SU-DHL-6 (cell line): ENCODE results near the gene HES7.
A peak's percentile ranks its signal among the peaks of the same experiment; 100 is the strongest.

Source experiments
- H2AFZ ChIP-seq: fragments of 200-600 bp; sonication (generic); 2 replicates; pipeline ENCODE4 v1.6.1; 2014; ENCODE audit warnings: low read depth, mild to moderate bottlenecking, moderate library complexity, mixed read lengths, antibody characterized with exemption, low read length; ENCODE audit not compliant: severe bottlenecking
- H3F3A ChIP-seq: fragments of 200-600 bp; shearing (Covaris generic); 2 replicates; pipeline ENCODE4 v1.6.0; 2016; ENCODE audit warnings: antibody characterized with exemption, mild to moderate bottlenecking; ENCODE audit not compliant: insufficient read depth
- H3K27ac ChIP-seq: fragments of 200-600 bp; sonication (generic); 2 replicates; pipeline ENCODE4 v1.5.1; 2016; ENCODE audit warnings: low read depth, mild to moderate bottlenecking, low read length, moderate library complexity, mixed read lengths
- H3K27me3 ChIP-seq: fragments of 200-600 bp; sonication (generic), shearing (Covaris generic); 2 replicates; pipeline ENCODE4 v1.6.0; 2014; ENCODE audit warnings: mild to moderate bottlenecking, low read length
- H3K36me3 ChIP-seq: fragments of 200-600 bp; sonication (generic); 2 replicates; pipeline ENCODE4 v1.6.1; 2014; ENCODE audit warnings: mild to moderate bottlenecking, low read length, mixed read lengths
- H3K4me2 ChIP-seq: fragments of 300-600, 200-600 bp; shearing (Covaris generic), sonication (generic); 2 replicates; pipeline ENCODE4 v1.6.0; 2014; ENCODE audit warnings: low read length, low read depth, mild to moderate bottlenecking; ENCODE audit not compliant: poor library complexity, severe bottlenecking
- H3K4me3 ChIP-seq: fragments of 200-600 bp; sonication (generic); 2 replicates; pipeline ENCODE4 v1.5.1; 2014; ENCODE audit warnings: antibody characterized with exemption, low read length, mild to moderate bottlenecking, mixed read lengths; ENCODE audit not compliant: insufficient read depth, poor library complexity, severe bottlenecking
- H3K79me2 ChIP-seq: fragments of 200-600 bp; sonication (generic); 2 replicates; pipeline ENCODE4 v1.6.1; 2014; ENCODE audit warnings: mild to moderate bottlenecking, low read length, moderate library complexity; ENCODE audit not compliant: insufficient read depth
- H3K9ac ChIP-seq: fragments of 200-600 bp; sonication (generic); 2 replicates; pipeline ENCODE4 v1.7.0; 2014; ENCODE audit warnings: mild to moderate bottlenecking, low read length
- H3K9me2 ChIP-seq: fragments of 200-600 bp; sonication (generic); replicated peaks from 2 replicates; pipeline ENCODE4 v1.6.1; 2014; ENCODE audit warnings: low read length; ENCODE audit not compliant: insufficient read depth
- H3K9me3 ChIP-seq: fragments of 200-600 bp; sonication (generic); 2 replicates; pipeline ENCODE4 v1.6.1; 2014; ENCODE audit warnings: low read length, mixed read lengths; ENCODE audit not compliant: insufficient read depth
- H4K20me1 ChIP-seq: fragments of 200-600 bp; sonication (generic); 2 replicates; pipeline ENCODE4 v1.6.1; 2014; ENCODE audit warnings: low read depth, mild to moderate bottlenecking, antibody characterized with exemption, low read length, moderate library complexity, mixed read lengths
- CTCF ChIP-seq: fragments of 200-600 bp; sonication (generic); IDR thresholded peaks from one replicate; pipeline ENCODE4 v1.5.1; 2017; ENCODE audit warnings: antibody characterized with exemption, mild to moderate bottlenecking, low read length, moderate library complexity; ENCODE audit not compliant: insufficient read depth, poor library complexity, severe bottlenecking
- EZH2phosphoT487 ChIP-seq: fragments of 200-600 bp; sonication (generic), shearing (Covaris generic); conservative IDR thresholded peaks from 2 replicates; pipeline ENCODE4 v1.6.1; 2018; ENCODE audit warnings: mild to moderate bottlenecking, antibody characterized with exemption, low read length, moderate library complexity, mixed read lengths

HES7 gene

GRCh38 chr17:8138374-8138671, 14.4 kb upstream of the HES7 start:
- H3K36me3 ChIP-seq, result no peaks in the 10 kb centered on the region
- no peaks in the 10 kb centered on the region for H4K20me1 ChIP-seq
- no peak overlapping the region for H3K4me3 ChIP-seq
- peaks cover 4% of the 10 kb centered on the region; the same call in 1 of the 2 replicates for H3F3A ChIP-seq
- H3K79me2 ChIP-seq, result no peaks in the 10 kb centered on the region
- H3K4me2 ChIP-seq, result peak overlapping the region; percentile 83
- TF ChIP-seq EZH2phosphoT487, result no peak
- TF ChIP-seq CTCF, result no peak
- H3K9me3 ChIP-seq, result no peaks in the 10 kb centered on the region
- H3K9me2 ChIP-seq, result no peaks in the 10 kb centered on the region
- no peaks in the 10 kb centered on the region for H3K27me3 ChIP-seq
- H2AFZ ChIP-seq, result peak overlapping the region; percentile 95
- peak overlapping the region; percentile 68; the same call in 1 of the 2 replicates for H3K9ac ChIP-seq
- no peak overlapping the region for H3K27ac ChIP-seq

- H3K9ac ChIP-seq, result peak overlapping the region; percentile 68; the same call in 1 of the 2 replicates
- no peaks in the 10 kb centered on the region for H3K27me3 ChIP-seq
- H3K27ac ChIP-seq, result no peak overlapping the region
- TF ChIP-seq CTCF (no peak), EZH2phosphoT487 (no peak)
- no peaks in the 10 kb centered on the region for H4K20me1 ChIP-seq
- H3K36me3 ChIP-seq, result no peaks in the 10 kb centered on the region
- H3K4me2 ChIP-seq, result peak overlapping the region; percentile 83
- H3K4me3 ChIP-seq, result no peak overlapping the region
- H3K9me2 ChIP-seq, result no peaks in the 10 kb centered on the region
- H3K9me3 ChIP-seq, result no peaks in the 10 kb centered on the region
- peaks cover 4% of the 10 kb centered on the region; the same call in 1 of the 2 replicates for H3F3A ChIP-seq
- H2AFZ ChIP-seq, result no peak overlapping the region
- no peaks in the 10 kb centered on the region for H3K79me2 ChIP-seq
Observed at GRCh38 chr17:8137645-8138373, 13.9 kb upstream of the HES7 start.

- no peak overlapping the region for H3K27ac ChIP-seq
- no peaks in the 10 kb centered on the region for H3K9me3 ChIP-seq
- H3K79me2 ChIP-seq, result no peaks in the 10 kb centered on the region
- no peak overlapping the region for H3K9ac ChIP-seq
- TF ChIP-seq EZH2phosphoT487 (no peak), CTCF (no peak)
- no peak overlapping the region for H3K4me3 ChIP-seq
- H3K4me2 ChIP-seq, result no peak overlapping the region
- H3K27me3 ChIP-seq, result no peaks in the 10 kb centered on the region
- H3F3A ChIP-seq, result no peaks in the 10 kb centered on the region
- no peak overlapping the region for H2AFZ ChIP-seq
- H3K9me2 ChIP-seq, result no peaks in the 10 kb centered on the region
- H3K36me3 ChIP-seq, result no peaks in the 10 kb centered on the region
- H4K20me1 ChIP-seq, result no peaks in the 10 kb centered on the region
Observed at GRCh38 chr17:8133941-8134340, 10.0 kb upstream of the HES7 start.
